Stimulated activated CD4-positive, alpha-beta T cell treated with anti-CD3 and anti-CD28 coated beads, Interleukin-2, amount 100 ng/mL, for 24 hours (primary cell): ENCODE results near the gene DDX10.
"Not testable (repeated sequence)": the region's sequence is repeated elsewhere in the genome, so short reads cannot be mapped to it uniquely, and the experiment has no call there.

Source experiments
- DNase-seq, 2 donors: peaks; one replicate each; pipeline ENCODE4 v3.0.0-alpha.2; 2020

DDX10 gene

DNA sequence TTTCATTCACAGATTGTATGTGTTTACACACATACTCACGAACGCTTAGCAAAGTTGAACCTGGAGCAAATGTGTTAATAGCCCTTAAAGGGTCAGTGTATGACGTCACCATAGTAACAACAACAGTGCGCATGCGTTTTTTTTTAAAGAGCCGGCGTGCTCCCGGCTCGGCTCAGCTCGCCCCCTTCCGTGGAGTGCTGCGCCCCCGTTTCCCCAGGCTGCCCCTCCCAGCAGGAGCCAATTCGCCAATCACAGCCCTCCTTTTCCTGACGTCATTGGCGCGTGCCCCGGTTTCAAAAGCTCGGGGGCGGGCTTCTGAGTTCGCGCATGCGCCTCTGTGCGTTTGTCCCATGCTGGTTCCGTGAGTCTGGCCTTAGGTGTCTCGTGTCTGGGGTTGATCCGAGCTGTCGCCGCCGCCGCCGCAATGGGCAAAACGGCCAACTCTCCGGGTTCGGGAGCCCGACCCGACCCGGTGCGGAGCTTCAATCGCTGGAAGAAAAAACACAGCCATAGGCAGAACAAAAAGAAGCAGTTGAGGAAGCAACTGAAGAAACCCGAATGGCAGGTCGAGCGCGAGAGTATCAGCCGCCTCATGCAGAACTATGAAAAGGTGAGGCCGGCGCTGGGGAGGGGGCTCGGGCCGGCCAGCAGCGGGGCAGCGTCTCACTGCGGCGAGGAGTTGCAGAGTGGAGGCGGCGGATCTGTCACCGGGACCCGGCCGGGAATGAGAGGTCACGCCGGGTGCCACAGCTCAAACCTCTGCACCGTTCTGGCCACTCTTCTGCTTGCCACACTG, at the start of gene DDX10:
Gene DDX10, plus strand, starts transcription at position 340 of the 796 bp plus-strand sequence. Its CDS starts 85 bp downstream, at position 425.
- peak; percentile 97 to 98 for DNase-seq

DNA sequence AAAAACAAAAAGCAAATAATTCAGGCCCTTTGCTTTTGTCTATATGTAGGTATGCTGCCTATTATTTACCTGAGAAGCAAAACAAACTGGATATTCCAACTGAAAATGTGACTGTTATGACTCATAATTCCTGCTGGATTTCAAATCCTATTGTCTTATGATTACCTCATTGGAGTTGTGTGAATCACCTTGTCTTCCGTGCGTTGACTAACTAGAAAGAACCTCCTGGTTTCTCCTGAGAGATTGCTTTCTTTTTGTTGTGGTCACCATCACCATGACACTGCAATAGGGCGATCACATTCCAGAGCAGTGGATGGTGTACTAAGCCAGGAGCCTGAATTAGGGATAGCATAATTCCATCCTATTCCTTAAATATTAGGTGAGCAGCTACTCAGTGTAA, 48.3 kb upstream of the DDX10 start:
- no peak for DNase-seq

DNA sequence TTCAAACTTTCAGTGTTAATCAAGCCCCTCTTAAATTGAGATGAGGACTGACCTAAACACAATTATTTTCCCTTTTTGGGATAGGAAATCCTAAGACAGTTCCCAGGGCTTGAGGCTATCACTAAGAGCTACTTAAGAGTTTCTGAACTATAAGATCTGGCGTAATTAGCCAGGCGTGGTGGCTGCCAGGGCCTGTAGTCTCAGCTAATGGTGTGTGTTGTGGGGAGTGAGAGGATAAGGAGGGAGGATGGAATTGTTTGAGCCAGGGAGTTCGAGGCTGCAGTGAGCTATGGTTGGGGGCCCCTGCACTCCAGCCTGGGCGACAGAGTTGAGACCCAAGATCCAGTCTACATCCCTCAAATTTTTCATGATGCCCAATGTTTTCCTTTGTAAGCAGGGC, 47.8 kb upstream of the DDX10 start:
- no peak for DNase-seq

DNA sequence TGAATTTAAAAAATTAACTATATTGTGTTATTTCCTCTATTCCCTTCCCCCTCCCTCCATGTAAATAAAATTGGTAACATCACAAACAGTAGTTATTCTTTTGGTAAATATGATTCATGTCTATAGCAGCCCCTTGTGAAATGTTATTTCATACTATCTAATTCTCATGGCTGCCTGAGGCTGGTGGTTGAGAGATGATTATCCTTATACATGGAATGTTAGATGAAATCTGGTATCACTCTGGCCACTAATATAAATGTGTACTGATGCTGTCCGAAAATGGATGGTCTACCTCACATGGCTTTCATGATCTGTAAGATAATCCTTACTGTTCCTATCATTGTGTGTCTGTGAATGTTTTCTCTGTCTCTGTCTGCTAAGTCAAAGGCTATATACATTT, 46.3 kb upstream of the DDX10 start:
- no peak for DNase-seq

DNA sequence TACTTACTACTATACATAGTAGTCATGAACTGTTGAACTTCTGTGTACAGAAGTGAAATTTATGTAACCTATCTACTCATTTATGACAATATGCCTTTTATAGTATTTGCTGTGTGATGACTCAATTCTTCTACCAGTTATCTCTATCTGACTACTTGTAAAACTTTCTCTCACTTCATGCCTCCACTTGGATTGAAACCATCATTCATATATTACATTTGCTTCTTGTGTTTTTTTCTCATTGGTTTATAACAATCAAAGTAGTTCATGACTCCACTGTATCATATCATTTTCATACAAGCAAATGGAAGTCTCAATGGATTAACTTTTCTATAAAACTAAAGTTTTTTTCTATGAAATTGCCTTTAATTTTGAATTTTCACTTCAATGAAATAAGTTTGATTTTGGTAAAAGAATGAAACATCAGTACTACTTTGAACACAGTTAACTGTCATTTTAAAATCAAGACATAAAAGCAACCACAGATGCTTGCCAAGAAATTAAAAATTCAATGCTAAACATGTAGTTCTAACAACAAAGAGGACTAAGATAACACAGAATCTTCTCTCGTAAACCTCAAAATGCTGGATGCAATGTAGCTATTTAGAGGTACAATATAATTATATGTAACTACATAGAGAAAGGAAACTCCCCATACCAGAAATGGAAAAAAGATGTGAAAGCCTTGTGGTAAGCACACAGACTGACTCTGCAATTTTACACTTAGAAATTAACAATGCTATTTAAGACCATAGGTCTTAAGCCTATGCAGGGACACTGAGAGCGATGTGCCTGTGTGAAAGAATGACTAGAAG, 43.7 kb upstream of the DDX10 start:
- no peak for DNase-seq

DNA sequence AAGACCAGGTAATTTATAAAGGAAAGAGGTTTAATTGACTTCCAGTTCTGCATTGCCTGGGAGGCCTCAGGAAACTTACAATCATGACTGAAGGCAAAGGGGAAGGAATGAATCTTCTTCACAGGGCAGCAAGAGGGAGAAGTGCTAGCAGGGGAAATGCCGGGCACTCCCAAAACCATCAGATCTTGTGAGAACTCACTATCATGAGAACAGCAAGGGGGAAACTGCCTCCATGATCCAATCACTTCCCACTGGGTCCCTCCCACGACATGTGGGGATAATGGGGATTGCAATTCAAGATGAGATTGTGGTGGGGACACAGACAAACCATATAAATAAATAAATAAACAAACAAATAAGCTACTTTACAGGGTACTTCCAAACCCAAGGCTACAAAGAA, 42.5 kb upstream of the DDX10 start:
- no peak for DNase-seq

DNA sequence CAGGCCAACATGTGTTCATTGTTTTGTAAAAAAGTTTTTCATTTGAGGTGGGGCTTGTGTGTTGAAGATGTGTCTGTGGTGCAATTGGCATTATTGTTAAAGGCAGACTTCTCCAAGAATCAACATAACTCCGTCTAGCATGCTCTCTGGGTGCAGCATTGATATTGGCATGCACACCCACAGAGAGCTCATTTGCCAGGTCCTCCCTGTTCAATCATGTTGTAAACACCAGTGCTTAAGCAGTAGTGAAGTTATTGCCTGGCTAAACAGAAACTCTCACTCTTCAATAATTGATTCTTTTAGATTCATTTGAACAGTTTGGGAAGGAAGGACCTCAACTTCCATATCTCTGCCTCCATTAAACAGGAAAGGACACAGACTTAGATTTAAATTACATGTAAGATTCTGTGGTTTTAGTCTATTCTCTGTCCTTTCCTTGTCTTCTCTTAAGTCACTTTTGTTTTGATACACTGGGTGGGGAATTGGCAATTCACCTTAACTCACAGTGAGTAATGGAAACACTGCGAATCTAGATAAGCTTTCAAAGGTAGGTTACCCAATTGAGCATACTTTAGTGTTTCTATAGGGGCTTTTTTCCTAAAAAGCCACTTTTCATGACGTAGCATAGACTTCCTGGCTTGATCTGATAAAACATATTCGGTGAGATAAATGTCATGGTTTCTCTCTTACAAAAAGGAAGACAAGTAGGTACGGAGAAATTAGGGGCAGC, 40.5 kb upstream of the DDX10 start:
- no peak for DNase-seq

DNA sequence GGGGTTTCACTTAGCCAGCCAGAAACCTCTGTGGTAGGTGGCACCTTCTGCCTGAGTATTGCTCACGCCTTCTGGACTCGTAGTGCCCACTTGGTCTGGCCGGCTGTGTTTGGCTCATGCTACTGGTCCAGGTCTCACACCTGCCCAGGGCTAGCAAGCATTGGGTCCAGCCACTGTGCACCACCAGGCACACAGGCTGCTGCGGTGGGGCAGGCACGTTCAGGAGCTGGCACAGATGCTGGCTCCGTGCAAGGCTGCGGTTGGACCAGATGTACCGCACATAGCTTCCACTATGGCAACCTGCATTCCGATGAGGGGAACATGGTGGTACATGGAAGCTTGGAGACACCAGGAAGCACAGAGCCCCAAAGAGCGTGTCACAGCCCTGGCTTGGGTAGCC, 36.5 kb upstream of the DDX10 start:
- no peak for DNase-seq

DNA sequence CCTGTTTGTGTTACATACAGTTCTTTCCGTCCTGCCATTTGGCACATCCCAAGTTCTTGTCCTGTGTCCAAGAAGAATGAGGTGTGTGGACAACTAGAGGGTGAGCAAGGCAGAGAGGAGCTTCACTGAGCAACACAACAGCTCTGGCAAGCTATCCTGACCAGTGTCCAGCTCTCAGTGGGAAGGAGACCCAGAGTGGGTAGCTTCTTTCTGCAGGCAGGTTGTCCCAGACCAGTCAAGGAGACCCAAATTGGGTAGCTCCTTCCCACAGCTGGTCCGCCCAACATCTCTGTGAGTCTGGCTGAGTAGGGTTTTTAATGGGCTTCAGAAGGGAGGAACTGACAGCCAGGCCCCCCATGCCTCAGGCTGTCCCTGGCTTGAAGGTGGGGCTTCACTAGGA, 36.1 kb upstream of the DDX10 start:
- DNase-seq: no peak

DNA sequence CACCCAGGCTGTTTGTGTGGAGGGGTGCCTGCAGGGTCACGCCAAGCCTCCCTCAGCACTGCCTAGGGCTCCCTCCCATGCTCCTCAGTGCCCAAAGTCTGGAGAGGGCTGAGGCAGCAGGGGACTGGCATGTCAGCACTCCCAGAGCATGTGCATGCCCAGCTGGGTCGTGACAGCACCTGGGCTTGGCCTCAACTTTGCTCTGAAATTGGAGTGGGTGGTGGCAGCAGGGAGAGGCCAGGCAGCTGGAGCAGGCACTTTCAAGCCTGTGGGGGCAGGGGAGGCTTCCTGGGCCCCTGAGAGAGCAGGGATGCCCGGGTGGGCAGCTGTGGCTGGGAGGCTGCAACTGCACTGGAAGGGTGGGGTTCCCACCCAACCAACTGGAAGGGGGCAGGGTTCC, 35.6 kb upstream of the DDX10 start:
- no peak for DNase-seq

DNA sequence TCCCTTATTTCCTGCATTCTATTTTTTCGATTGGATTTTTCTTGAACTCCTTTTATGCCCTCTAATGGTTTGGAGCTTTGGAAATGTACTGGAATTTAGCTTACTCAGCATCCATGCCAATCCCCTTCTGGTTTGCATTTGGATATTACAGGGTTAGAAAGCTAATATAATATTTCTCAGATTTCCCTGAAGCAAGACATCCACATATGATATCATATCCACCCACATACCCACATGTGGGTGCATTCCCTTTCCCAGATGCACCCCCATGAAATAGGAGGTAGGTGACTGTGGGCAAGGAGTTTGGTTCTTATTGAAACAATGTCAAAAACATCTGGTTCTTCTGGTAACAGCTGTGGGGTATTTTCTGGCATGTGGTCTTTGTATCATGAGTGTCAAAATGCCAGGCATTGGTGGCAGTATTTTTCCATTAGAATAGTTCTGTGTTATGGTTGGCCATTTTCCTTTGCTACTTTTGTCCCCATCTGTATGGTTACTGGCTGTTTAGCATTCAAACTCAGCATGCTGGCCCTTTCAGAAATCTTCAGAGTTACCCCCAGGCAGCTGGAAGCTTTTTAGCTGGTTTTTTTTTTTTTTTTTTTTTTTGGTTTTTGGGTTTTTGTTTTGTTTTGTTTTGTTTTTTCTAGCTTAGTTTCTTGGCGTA, 32.7 kb upstream of the DDX10 start:
- DNase-seq: no peak

DNA sequence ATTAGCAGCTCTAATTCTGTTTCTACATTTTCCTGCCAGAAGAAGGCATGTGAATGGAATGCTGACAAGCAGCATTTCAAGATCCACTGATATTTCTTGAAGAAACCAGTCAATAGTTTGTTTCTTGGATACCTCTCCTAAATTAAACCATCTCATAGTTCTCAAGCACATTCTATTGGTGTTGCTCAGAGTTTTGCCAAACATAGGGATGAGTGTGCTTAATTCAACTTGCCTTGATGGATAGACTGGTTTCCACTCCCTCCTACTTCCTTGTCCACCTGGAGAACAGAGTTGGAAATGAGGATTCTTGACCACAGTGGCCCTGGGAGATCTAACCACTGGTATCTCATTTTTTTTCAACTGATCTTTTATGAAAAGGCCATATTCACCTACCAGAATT, 29.8 kb upstream of the DDX10 start:
- no peak for DNase-seq

DNA sequence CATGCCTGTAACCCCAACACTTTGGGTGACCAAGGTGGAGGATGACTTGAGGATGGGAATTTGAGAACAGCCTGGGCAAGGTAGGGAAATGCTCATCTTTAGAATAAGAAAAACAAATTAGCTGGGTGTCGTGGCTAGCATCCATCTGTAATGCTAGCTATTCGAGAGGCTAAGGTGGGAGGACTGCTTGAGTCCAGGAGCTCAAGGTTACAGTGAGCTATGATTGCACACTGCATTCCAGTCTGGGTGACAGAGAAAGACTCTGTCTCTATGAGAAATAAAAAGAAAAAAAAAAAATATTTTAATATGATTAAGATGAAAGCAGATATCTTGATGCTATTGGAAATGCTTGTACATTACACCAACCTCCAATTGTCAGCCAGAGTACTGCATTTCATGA, 28.6 kb upstream of the DDX10 start:
- DNase-seq: no peak

DNA sequence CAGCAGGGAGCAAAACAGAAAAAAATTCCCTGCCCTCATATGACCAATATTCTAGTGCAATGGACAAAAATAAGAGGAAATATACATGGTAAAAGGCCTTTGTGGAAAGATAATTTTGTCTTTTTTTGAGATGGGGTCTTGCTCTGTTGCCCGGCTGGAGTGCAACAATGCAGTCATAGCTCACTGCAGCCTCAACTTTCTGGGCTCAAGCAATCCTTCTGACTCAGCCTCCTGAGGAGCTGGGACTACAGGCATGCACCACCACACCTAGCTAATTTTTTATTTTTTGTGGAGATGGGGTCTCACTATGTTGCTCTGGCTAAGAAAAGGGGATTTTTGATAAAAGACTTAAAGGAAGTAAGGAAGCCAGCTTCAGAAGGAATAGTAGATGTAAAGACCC, 25.7 kb upstream of the DDX10 start:
- no peak for DNase-seq

DNA sequence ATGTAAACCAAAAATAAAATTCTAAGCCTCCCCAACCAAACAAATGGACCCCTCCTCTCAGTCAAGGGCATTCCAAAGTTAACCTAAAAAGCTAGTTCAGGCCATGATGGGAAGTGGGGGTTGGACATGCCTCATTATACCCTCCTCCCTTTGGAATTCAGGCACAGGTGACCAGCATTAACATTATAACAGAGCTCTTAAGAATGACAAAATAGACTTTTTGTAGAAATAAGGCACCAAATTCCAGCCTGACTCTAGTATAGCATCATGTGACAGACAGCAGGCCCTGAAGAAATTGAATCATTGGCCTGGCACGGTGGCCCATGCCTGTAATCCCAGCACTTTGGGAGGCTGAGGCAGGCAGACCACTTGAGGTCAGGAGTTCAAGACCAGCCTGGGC, 23.1 kb upstream of the DDX10 start:
- DNase-seq: not testable (repeated sequence)

DNA sequence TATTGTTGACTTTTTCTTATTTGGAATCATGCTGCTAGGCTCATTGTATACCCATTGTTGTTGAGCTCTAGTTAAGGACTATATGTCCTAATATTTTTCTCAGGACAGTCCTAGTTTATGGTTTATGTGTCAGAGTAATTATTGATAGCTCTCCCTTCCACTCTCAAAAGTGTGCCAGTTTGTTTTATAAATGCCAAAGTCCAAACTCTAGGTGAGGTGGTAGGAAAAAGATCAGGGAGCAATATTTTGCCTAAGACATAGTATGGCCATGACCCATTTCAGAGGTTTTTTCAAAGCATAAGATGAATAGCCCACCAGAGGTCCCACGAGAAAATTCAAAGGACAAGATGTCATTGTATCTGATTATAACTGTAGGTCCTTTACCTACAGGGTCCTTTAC, 20.9 kb upstream of the DDX10 start:
- no peak for DNase-seq

DNA sequence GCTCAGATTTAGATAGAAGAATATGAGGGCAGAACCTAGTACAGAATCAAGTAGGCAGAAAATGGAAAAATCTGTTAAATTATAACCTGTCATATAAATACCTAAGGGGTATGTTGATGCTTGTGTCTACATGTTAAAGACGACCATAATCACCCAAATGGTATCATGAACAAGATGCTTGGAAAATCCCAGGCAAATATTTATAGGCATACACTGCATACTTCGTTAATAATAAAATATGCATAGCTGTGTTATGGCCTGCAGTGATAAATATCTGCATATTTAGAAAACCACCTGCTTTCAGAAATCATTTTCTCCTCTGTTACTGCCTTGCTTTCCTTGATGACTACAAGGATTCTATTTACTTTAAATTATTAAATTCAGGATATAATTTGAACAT, 18.9 kb upstream of the DDX10 start:
- DNase-seq: no peak

DNA sequence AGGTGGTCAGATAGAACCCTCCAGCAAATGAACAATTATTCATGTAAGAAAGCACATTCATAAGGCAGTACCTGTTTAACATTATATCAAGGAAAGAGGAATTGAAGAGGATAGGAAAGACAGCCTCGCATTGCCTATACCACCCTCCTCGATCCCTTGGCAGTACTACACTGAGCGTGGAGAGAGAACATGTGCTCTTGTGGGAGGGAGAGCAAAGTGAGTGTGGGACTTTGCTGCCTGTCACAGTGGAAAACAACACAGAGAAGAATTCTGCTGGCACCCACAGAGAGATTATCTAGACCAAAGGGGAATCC, 17.5 kb upstream of the DDX10 start:
- DNase-seq: no peak

DNA sequence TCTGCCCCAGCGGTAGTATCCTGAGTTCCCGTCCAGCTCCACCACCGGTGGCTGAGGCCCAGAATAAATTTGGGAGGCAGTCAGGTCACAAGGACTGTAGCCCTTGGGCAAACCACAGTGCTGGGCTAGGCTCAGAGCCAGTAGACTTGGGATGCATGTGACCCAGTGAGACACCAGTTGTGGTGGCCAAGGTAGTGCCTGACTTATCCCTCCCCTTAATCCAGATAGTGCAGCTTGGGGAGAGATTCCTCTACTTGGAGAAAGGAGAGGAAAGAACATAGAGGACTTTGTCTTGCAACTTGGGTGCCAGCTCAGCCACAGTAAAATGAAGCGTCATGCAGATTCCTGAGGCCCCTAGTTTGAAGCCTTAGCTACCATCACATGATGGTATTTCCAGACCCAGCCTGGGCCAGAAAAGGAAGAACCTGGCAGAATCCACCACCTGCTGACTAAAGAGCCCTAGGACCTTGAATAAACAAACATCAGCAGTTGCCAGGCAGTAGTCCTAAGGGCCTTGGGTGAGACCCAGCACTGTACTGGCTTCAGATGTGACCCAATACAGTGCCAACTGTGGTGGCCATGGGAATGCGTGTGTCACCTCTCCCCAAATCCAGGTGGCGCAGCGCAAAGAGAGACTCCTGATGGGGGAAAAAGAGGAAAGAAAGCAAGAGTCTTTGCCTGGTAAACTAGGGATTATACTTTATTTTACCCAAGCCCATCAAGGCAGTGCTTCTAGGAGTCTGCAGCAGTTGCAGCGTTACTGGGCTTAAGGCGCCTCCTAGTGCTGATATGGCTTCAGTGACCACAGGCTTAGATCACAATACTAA, 17.0 kb upstream of the DDX10 start:
- DNase-seq: peak; percentile 62 to 67

DNA sequence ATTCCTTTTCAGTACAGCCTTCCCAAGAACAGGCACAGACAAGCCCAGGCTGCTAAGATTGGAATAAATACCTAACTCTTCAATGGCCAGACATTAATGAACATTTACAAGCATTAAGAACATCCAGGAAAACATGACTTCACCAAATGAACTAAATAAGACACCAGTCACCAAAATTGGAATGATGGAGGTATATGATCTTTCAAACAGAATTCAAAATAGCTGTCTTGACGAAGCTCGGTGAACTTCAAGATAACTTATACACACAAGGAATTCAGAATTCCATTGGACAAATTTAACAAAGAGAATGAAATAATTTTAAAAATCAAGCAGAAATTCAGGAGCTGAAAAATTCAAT, 16.4 kb upstream of the DDX10 start:
- DNase-seq: no peak

DNA sequence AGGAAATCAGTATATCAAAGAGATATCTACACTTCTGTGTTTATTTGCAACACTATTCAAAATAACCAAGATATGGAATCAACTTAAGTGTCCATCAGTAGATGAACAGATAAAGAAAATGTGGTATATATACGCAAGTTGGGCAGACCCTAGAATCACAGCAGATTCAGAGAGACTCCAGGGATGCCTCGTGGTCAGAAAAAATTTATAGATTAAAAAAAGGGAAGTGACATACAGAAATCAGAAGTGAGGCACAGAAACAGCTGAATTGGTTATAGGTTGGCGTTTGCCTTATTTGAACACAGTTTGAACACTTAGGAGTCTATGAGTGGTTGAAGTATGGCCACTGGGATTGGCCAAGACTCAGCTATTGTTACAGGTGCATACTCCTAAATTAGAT, 10.8 kb upstream of the DDX10 start:
- DNase-seq: not testable (repeated sequence)

DNA sequence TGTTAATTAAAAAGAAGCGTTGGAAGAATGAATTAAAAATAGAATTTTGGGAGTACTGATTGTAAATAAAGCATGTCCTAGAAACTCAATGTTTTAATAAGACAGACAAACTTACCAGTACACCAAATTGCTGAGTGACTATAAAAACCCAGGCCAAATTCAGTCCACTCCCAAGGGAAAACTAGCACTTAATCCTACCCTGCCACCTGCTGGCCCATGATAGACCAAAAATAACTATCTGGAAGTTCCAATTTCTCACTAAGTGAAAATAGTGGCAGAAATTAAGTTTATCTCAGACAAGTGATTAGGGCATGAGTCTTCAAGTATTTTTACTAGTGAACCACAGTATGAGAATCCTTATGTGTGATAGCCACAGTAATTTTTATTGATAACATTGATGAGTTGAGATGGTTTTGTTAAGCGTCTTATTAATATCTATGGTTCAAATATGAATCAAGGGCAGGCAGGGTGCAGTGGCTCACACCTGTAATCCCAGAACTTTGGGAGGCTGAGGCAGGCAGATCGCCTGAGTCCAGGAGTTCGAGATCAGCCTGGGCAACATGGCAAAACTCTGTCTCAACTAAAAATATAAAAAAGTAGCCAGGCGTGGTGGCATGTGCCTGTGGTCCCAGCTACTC, 9.8 kb upstream of the DDX10 start:
- peak; percentile 35 to 38 for DNase-seq
